GM12891 (cell line): ENCODE data around the gene OGDH.

ENCODE experiments used
- POLR2A ChIP-seq: IDR thresholded peaks from 2 replicates; pipeline ENCODE4 v1.6.1; 2011; ENCODE audit warnings: low read depth, low read length, control low read depth
- SPI1 ChIP-seq: IDR thresholded peaks from 2 replicates; pipeline ENCODE4 v1.6.1; 2011; ENCODE audit warnings: low read depth, low read length, control low read depth

DNA sequence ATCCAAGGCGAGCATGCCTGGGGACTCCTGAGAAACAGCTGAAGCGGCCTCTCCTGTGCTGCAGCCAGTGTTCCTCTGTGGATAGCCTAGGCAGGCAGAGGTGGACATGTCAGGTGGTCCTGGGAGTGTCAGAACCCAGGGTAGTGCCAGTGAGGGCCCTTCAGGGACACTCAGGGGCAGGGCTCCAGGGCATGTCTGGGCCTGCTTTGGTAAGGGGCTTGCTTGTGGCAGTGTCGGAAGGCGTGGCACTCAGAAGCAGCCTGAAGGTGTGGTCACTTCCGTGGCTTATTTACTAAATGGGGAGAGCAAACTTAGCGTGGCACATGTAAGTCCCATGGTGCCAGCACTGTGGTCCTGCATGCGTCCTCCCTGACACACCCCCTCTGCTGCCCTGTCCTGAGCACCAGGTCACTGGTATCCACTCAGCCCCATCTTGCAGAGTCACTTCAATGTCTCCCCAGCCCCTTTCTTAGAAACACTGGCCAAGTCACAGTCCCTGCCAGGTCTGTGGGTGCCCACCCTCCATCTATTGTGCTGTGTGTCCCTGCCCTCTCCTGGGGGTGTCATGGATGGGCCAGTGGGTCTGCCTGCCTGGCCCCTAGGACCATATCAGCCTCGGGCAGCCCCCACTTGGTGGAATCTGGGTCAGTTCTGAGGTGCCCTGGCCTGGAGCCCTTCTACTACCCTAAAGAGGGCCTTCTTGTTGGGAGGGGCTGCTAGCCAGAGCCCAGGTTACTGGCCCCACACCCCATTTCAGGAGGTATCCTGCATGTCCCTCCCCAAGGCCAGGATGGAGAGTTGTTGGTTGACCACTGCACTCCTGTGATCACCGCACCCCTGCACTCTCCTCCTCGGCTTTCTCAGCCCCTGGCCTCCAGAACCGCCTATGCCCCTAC is 148.6 kb downstream of the OGDH start:
- no peak for TF ChIP-seq POLR2A
- TF ChIP-seq SPI1, result no peak
